Central memory CD8-positive, alpha-beta T cell (primary cell): ENCODE data around the gene SLC25A41.

Experiments
- ATAC-seq: fragments of 150-1000 bp; cut with Tn5 transposase; replicated peaks from 2 replicates; pipeline ENCODE4 v1.10.0; 2022; ENCODE audit warnings: mild to moderate bottlenecking, moderate FRiP score, moderate number of reproducible peaks; ENCODE audit not compliant: poor library complexity, severe bottlenecking; ENCODE audit errors: extremely low read depth
- DNase-seq, 2 donors: peaks; one replicate each; pipeline ENCODE4 v3.0.0; 2021; ENCODE audit warnings: low spot score in 2 of 2
- H3K27ac Mint-ChIP-seq: one replicate; pipeline ENCODE4 v1.8.0; 2022; ENCODE audit warnings: low read depth, mild to moderate bottlenecking, moderate library complexity, mixed read lengths
- H3K27me3 Mint-ChIP-seq: one replicate; pipeline ENCODE4 v1.8.0; 2022; ENCODE audit warnings: mixed read lengths
- H3K36me3 Mint-ChIP-seq: one replicate; pipeline ENCODE4 v1.8.0; 2022; ENCODE audit warnings: mild to moderate bottlenecking, moderate library complexity, mixed read lengths; ENCODE audit not compliant: insufficient read depth
- H3K4me1 Mint-ChIP-seq: one replicate; pipeline ENCODE4 v1.8.0; 2022; ENCODE audit warnings: mixed read lengths
- H3K4me3 Mint-ChIP-seq: one replicate; pipeline ENCODE4 v1.8.0; 2022; ENCODE audit warnings: mild to moderate bottlenecking, moderate library complexity, mixed read lengths
- H3K9me3 Mint-ChIP-seq: one replicate; pipeline ENCODE4 v1.8.0; 2022; ENCODE audit warnings: mixed read lengths

The SLC25A41 gene

DNA sequence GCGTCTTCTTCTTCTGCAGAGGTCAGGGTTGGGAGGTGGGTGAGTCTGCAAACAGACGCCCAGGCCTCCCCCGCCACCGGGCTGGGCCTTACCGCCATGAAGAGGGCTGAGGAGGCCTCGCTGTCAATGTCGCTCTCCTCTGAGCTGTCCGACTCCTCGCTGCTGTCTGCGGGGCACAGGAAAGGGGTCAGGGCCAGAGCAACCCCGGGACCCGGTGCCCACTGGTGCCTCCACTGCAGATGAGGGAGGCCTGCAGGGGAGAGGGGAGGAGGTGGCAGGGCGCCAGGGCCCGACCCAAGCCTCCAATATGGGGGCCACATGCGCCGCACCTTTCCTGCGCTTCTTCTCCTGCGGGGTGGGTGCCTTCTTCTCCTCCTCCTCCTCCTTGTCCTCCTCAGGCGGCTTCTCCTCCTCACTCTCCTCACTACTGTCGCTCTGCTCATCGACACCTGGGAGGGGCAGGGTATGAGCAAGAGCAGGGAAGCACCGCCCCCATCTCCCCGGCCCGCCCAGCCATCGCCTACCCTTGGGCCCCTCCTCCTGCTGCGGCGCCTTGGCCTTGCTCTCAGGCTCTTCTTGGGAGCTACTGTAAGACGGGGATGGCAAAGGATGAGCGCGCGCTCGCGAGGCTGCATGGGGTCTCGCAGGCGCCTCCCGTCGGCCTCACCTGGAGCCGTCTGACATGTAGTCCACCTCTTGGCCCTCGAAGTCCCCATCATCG, 52.4 kb downstream of the SLC25A41 start:
- Mint-ChIP-seq H3K4me1 (no peaks in the 10 kb centered on the region), H3K27me3 (no peaks in the 10 kb centered on the region), H3K36me3 (peaks cover 55% of the 10 kb centered on the region), H3K27ac (no peak overlapping the region), H3K9me3 (no peaks in the 10 kb centered on the region), H3K4me3 (no peak overlapping the region)
- ATAC-seq (no peak), DNase-seq (no peak)

DNA sequence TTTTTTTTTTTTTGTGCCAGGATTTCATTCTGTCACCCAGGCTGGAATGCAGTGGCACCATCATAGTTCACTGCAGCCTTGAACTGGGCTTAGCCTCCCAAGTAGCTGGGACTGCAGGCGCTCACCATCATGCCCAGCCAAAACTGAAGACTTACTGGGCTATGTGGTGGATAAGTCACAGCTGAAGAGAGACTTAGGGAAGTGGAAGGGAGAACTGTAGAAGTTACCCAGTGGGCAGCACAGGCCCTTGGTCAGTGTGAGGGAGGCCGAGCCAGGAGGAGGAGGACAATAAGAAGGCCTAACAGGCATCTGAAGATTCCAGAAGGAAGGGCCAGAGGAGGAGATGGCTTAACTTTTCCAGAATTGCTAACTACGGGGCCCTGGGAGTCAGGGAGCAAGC, 53.8 kb downstream of the SLC25A41 start:
- Mint-ChIP-seq H3K36me3 (peaks cover 42% of the 10 kb centered on the region), H3K27me3 (no peaks in the 10 kb centered on the region), H3K4me3 (no peak overlapping the region), H3K4me1 (no peaks in the 10 kb centered on the region), H3K9me3 (no peaks in the 10 kb centered on the region), H3K27ac (no peak overlapping the region)
- DNase-seq = no peak
- no peak for ATAC-seq

DNA sequence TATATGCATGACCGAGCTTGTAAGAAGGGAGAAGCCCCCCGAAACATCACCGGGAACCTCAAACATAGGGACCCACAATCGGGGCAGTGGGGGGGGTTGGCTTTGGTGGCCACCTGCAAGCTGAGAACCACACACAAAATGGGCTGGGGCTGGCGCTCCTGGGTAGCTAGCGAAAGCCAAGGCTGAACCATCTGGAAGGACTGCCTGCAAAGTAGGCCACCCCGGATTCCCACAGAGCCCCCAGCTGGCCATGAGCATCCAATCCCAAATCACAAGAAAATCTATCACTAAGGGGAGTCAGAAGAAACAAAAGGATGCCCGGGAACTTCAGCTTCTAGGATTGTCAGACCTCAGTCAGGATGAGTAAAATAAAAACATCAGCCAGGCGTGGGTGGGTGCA, 55.1 kb downstream of the SLC25A41 start:
- peaks cover 35% of the 10 kb centered on the region for H3K36me3 Mint-ChIP-seq
- DNase-seq (no peak), ATAC-seq (no peak)
- no peaks in the 10 kb centered on the region for H3K9me3 Mint-ChIP-seq
- H3K27ac Mint-ChIP-seq = no peak overlapping the region
- H3K4me3 Mint-ChIP-seq = no peak overlapping the region
- H3K27me3 Mint-ChIP-seq = no peaks in the 10 kb centered on the region
- H3K4me1 Mint-ChIP-seq = peaks cover 5% of the 10 kb centered on the region

DNA sequence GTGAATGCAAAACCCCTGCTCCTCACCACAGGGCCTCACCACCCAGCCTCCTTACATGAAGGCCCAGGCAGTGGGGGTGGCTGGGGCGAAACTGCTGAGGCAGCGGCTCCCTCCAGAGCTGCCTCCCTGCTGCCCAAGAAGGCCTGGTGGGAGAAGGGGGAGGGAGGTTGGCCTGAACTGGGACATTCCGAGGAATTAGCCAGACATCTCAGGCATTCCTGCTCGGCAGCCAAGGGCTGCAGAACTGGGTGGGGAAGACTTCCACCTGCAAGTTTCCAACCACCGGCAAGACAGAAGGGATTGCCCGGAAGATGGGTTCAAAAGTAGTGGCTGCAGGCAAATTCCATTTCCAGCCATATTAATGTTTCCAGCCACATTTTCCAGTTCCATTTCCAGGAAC, 55.5 kb downstream of the SLC25A41 start:
- Mint-ChIP-seq H3K9me3 (no peaks in the 10 kb centered on the region), H3K27me3 (no peaks in the 10 kb centered on the region), H3K27ac (no peak overlapping the region), H3K4me3 (no peak overlapping the region), H3K36me3 (peaks cover 32% of the 10 kb centered on the region), H3K4me1 (peaks cover 7% of the 10 kb centered on the region)
- DNase-seq = no peak
- no peak for ATAC-seq

DNA sequence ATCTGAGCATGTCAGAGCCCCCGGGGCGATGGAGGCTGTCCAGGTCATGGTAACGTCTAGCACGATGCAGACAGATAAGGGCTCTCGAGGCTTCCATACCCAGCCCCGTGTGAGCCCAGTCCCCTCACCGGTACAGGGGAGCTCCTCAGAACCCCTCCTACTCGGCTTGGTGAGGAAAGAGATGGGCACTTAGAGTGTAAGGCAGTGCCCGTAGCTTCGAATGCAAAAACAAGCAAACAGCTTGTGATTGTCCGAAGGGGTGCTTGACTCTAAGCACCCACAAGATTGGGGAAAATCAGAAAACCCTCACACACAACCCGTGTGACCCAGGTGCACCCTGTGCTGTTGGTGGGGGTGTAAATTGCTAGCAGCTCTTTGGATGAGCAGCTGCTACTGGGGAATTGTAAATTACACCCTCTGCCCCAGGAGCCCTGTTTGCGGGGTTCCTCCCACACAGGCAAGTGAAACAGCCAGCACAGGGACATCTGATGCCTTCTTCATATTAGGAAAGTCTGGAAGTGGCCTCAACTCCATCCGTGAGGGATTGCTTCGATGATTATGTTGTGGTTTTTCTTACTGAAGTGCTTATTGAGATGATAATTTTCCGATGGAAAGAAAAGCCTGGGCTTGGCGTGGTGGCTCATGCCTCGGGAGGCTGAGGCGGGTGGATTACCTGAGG, 56.9 kb downstream of the SLC25A41 start:
- Mint-ChIP-seq H3K27me3 (no peaks in the 10 kb centered on the region), H3K36me3 (peaks cover 26% of the 10 kb centered on the region), H3K9me3 (no peaks in the 10 kb centered on the region), H3K27ac (no peak overlapping the region), H3K4me3 (no peak overlapping the region), H3K4me1 (peaks cover 14% of the 10 kb centered on the region)
- no peak for ATAC-seq
- DNase-seq = no peak
